Tibial nerve (tissue), 4 donors: ENCODE results near the gene WDFY3.

Experiments used
- CTCF ChIP-seq, 5 experiments: fragments of 200-600 bp in 3 of 5; fragments of 450-650 bp in 2 of 5; sonication (generic) in 3 of 5; IDR thresholded peaks; one replicate each; pipeline ENCODE4 v1.5.1; 2016 to 2019; ENCODE audit warnings: antibody characterized with exemption in 5 of 5, mild to moderate bottlenecking in 3 of 5, moderate library complexity in 2 of 5
- EP300 ChIP-seq, 2 donors: sonication (generic); formaldehyde crosslinking; IDR thresholded peaks; one replicate each; pipeline ENCODE4 v1.6.1; 2017; ENCODE audit warnings: antibody characterized with exemption in 2 of 2, mild to moderate bottlenecking in 1 of 2
- POLR2A ChIP-seq, 2 donors: fragments of 450-650 bp; IDR thresholded peaks; one replicate each; pipeline ENCODE4 v1.6.1; 2017; ENCODE audit warnings: antibody characterized with exemption in 2 of 2, mild to moderate bottlenecking in 2 of 2, moderate library complexity in 2 of 2

DNA sequence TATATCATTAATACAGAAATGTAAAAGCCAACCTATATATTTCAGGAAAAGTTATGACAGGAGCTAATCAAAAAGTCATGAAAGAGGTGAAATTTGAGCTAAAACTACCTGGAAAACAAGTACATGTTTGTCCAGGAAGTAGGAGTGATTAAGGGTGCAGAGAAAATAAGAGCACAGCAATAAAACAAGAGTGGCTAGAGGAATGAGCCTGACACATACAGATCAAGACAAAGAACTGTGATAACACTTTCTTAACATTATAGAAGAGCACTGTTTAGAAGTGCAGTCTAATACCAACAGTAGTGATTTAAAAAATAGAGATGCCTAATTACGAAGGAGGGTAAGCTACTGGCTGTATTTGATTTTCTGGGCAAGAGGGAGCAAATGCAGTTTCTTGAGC lies 125.1 kb downstream of the WDFY3 start:
- no peak for TF ChIP-seq CTCF (IDR thresholded peaks at IDR 0.05)
- no peak for TF ChIP-seq POLR2A (IDR thresholded peaks at IDR 0.05)
- TF ChIP-seq EP300 (IDR thresholded peaks at IDR 0.05) = no peak
